Esophagus squamous epithelium (tissue), 4 donors: ENCODE data around the gene SEC14L6.

ENCODE experiments used
- CTCF ChIP-seq, 6 experiments: fragments of 450-650 bp in 4 of 6; fragments of 200-600 bp in 2 of 6; sonication (generic) in 2 of 6; IDR thresholded peaks; one replicate each; pipeline ENCODE4 v1.5.1; 2016 to 2019; ENCODE audit warnings: antibody characterized with exemption in 6 of 6, mild to moderate bottlenecking in 4 of 6, moderate library complexity in 4 of 6
- POLR2A ChIP-seq, 4 donors: fragments of 450-650 bp; IDR thresholded peaks; one replicate each; pipeline ENCODE4 v1.6.1; 2017; ENCODE audit warnings: antibody characterized with exemption in 4 of 4, mild to moderate bottlenecking in 4 of 4, moderate library complexity in 3 of 4

GRCh38 chr22:30472994-30473720 is 73.4 kb downstream of the SEC14L6 start:
- no peak for TF ChIP-seq CTCF (IDR thresholded peaks at IDR 0.05)
- TF ChIP-seq POLR2A (IDR thresholded peaks at IDR 0.05), result no peak
